GM10266 (cell line): ENCODE results near the gene RIN3.

Source experiments
- DNase-seq: peaks from one replicate; pipeline ENCODE4 v3.0.0; 2012; ENCODE audit errors: extremely low spot score
- TF ChIP-seq, protein P1 (sequence below): IDR thresholded peaks from 2 replicates; pipeline ENCODE4 v1.5.1; 2012; ENCODE audit warnings: mild to moderate bottlenecking, low read depth; ENCODE audit not compliant: control insufficient read depth, insufficient read depth; ENCODE audit errors: missing control alignments

The RIN3 gene

DNA sequence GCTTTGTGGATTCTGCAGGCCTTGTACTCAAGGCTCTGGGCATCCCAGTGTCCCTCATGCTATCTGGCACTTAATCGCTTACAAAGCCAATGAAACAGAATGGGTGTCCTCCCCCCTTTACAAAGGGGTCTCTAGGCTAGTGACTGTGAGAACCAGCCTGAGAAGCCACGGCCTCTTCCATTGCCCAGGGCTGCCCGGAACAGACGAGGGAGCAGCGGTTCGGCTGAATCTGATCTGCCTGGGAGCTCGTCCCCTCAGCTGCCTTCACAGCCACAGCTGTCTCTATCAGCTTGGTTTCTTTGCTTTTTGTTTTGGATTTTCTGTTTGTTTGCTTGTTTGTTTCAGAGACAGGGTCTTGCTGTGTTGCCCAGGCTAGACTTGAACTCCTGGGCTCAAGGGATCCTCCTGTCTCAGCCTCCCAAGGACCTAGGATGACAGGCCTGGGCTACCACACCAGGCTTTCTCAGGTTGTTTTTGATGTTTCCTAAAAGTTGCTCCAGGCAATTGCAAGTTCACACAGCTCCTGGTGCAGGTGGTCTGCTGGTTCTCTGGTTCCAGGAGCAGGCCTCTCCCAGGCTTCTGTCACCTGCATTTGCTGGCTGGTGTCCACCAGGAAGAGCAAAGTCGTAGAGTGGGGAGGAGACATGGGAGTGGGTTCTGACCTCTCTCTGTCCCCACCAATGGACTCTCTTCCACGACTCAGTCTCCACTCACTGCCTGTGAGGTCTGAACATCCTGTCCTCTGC, 10.9 kb upstream of the RIN3 start:
- DNase-seq, result no peak
- TF ChIP-seq, protein P1, sequence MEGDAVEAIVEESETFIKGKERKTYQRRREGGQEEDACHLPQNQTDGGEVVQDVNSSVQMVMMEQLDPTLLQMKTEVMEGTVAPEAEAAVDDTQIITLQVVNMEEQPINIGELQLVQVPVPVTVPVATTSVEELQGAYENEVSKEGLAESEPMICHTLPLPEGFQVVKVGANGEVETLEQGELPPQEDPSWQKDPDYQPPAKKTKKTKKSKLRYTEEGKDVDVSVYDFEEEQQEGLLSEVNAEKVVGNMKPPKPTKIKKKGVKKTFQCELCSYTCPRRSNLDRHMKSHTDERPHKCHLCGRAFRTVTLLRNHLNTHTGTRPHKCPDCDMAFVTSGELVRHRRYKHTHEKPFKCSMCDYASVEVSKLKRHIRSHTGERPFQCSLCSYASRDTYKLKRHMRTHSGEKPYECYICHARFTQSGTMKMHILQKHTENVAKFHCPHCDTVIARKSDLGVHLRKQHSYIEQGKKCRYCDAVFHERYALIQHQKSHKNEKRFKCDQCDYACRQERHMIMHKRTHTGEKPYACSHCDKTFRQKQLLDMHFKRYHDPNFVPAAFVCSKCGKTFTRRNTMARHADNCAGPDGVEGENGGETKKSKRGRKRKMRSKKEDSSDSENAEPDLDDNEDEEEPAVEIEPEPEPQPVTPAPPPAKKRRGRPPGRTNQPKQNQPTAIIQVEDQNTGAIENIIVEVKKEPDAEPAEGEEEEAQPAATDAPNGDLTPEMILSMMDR, result no peak

DNA sequence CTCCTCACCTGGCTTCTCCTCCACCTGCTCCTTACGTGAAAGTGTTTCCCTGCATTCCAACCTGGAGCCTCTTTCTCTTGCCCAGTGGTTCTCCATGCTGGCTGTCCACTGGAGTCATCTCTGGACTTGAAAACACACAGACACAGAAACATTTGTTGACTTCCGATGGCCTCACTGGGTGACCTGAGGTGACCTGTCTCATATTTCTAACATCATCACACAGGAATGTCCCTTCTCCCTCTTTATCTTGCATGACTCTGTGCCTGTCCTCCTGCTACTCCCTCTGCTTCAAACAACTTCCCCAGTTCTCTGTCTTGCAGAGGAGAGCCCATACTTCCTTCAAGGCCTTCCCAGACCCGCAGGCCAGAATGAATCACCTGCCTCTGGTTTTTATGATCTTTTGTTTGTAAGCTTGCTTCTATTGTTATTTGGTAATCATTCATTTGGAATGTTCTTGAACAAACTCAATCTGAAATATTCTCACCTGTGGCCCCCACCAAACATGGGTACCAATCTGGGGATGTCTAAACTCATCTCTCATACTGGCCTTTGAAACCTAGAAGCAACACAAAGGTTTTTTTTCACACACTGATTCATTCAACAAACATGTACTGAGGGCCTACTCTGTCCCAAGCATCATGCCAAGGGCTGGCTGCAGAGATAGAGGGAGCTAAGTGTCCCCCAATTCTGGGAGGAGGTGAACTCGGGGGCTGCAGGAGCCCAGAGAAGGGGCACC, 9.7 kb upstream of the RIN3 start:
- DNase-seq, result no peak
- TF ChIP-seq, protein P1, result no peak

DNA sequence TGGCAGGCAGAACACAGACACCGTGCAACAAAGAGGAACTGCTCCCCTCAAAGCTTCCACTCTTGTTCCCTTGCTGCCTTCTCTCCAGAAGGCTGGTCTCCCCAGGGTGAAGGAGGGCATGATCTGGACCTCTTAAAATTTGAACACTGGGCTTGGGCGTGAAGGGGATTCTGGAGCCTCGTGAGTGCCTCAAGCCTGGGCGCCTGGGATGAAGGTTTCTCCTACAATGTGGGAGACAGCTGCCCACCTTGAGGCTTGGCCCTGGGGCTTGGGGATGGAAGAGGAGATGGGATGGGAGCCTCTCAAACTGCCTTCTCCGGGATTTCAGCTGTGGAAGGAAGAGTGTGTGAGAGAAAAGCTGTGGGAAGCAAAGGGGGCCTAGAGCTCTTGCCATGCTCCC, 7.8 kb upstream of the RIN3 start:
- TF ChIP-seq, protein P1, result no peak
- DNase-seq, result no peak

DNA sequence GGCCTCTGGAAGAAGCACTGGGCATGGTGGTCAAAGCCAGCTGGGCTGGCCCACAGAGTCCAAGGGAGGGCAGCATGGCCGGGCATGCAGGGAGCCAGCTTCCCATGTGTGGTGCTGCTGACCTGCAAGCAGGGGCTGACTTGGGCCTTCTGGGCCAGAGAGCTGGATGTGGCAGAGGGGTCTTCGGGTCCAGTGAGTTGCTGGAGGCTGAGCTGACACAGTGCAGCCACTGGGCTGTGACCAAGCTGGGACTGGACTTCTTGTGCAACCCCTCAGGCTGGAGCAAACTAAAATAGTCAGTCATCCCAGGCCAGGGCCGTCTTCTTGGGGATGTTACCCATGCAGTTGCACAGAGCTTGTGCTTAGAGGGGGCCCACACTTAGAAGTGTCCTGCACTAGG, 7.3 kb upstream of the RIN3 start:
- TF ChIP-seq, protein P1, result no peak
- no peak for DNase-seq

DNA sequence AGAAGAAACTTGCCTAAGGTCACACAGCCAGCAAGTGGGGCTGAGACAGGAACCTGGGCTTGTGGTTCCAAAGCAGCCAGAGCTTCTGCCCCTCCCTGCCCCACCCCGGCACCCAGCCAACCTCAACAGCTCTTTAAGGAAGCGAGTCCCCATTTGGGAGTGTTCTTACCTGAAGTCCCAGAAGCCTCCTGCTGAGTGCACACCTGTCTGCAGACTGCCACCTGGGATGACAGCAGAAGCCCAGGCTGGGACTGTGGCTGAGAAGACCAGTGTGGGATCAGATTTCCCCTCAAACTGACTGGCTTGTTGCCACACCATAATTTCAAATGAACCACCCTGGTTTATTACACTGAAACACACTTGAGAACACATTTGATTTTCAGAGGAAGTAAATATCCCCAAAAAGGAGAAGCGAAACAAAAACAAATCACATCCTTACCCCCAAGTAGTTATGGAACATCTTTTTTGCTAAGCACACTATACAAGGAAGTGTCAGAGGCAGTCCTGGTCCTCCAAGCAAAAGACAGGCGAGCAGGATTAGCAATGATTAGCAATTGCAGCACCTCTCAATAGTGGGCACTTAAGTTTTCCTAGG, 6.3 kb upstream of the RIN3 start:
- TF ChIP-seq, protein P1, result no peak
- DNase-seq, result no peak

DNA sequence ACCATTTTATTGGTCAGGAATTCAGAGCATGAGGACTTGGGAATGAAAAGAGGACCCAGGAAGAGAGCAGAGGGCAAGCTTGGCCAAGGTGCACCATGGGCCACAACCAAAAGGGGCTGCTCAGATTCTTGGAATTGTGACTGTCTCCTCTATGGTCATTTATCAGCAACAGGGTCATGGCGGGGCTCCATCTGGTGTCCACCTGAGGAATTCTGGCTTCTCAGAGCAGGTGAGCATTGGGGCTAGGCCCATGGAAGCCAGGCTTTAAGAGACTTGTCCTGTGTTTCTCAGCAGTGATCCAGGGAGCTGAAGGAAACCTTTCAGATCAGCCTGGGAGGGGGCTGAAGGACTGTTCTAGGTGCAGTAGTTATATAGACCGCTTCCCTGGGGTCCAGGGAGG, 2.6 kb upstream of the RIN3 start:
- TF ChIP-seq, protein P1, result no peak
- no peak for DNase-seq
